ENCODE data around the gene CA5A. TPM values are rescaled to one million over a fixed set of nuclear protein-coding genes. Genes with fewer than 3 reads are reported as not detected.
A peak's percentile ranks its signal among the peaks of the same experiment; 100 is the strongest.

CA5A gene
- total and polyA plus RNA-seq, 2 of the 13 experiments (the other 11 are each of a cell fraction or from before 2014, with no cell fraction given) = 66.8 to 106 TPM

DNA sequence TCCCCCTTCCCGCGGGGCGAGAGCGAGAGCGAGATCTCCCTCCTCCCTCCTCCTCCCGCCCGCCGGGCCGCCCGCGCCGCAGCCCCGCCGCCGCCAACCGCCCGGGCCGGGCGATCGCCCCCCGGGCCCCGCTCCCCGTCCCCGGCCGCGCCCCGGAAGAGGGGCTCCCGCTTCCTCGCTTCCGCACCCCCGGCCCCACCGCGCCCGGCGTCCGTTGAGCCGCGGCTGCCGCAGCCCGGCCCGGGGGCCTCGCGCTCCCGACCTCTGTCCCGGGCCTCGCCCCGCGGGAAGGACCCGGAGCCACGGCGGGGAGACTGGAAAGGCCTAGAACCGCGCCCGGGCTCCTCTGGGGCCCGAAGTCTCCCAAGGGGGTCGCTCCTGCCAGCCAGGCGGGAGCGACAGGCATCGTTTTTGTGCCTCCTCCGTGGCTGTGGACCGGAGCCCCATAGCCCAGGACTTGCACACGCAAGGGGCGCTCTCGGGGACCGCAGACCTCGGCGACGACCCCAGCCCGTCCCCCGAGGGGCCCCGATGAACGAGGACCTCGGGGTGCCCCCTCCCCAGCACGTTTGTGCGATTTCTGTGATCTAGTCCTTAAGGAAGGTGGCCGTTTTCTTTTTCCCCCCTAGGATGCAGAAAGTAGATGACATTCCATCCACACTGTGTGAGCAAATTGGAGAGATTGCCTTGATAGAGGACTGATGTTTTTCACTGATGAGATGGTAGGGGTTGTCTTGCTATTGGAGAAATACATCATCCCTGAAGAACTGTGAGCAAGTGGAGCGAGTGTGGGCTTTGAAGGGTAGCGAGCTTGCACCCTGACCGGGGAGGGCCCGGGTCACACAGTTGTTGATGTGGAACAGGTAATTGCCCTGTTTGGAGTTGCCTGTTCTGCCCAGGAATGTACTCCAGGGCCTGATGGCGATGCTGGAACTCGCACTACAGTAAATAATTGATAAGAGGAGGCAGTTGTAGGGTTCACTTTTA, 15.5 kb upstream of the CA5A start (continued):
- TF ChIP-seq BORCS8-MEF2B (CRISPR knock-in tag; IDR thresholded peaks at IDR 0.05) = no peak
- TF ChIP-seq ZFP36 (IDR thresholded peaks at IDR 0.05; ENCODE audit: borderline replicate concordance, low read depth, low read length, partially characterized antibody) = no peak
- no peak for TF ChIP-seq CENPX (CRISPR knock-in tag; IDR thresholded peaks at IDR 0.05)
- no peak for TF ChIP-seq NCOR1 (IDR thresholded peaks at IDR 0.05; ENCODE audit: borderline replicate concordance, low read length)
- TF ChIP-seq, protein P1, sequence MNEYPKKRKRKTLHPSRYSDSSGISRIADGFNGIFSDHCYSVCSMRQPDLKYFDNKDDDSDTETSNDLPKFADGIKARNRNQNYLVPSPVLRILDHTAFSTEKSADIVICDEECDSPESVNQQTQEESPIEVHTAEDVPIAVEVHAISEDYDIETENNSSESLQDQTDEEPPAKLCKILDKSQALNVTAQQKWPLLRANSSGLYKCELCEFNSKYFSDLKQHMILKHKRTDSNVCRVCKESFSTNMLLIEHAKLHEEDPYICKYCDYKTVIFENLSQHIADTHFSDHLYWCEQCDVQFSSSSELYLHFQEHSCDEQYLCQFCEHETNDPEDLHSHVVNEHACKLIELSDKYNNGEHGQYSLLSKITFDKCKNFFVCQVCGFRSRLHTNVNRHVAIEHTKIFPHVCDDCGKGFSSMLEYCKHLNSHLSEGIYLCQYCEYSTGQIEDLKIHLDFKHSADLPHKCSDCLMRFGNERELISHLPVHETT (CRISPR knock-in tag; conservative IDR thresholded peaks at IDR 0.05) = peak; percentile 68; the same call in 1 of the 2 replicates
- TF ChIP-seq ZNF296 (CRISPR knock-in tag; conservative IDR thresholded peaks at IDR 0.05) = no peak
- TF ChIP-seq ZFP41 (CRISPR knock-in tag; IDR thresholded peaks at IDR 0.05; ENCODE audit: borderline replicate concordance) = no peak
- TF ChIP-seq, protein P2, sequence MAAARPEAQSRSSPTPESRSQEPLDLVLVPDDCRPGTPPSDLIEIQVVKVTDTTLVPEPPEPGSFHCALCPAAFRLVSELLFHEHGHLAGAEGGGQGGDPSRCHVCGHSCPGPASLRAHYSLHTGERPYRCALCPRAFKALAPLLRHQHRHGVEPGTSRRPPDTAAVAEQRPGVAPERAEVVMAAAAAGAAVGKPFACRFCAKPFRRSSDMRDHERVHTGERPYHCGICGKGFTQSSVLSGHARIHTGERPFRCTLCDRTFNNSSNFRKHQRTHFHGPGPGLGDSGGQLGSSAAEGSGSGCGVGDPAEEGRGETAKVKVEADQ (CRISPR knock-in tag; IDR thresholded peaks at IDR 0.05; ENCODE audit: borderline replicate concordance) = no peak
- TF ChIP-seq ZNF382 (CRISPR knock-in tag; IDR thresholded peaks at IDR 0.05; ENCODE audit: borderline replicate concordance) = no peak
- TF ChIP-seq, protein P3, sequence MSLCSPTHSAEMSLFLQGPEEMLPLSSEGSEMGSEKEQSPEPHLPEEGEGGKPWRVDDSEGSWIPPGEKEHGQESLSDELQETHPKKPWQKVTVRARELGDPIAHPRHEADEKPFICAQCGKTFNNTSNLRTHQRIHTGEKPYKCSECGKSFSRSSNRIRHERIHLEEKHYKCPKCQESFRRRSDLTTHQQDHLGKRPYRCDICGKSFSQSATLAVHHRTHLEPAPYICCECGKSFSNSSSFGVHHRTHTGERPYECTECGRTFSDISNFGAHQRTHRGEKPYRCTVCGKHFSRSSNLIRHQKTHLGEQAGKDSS (CRISPR knock-in tag; IDR thresholded peaks at IDR 0.05; ENCODE audit: borderline replicate concordance, low read depth) = no peak
- TF ChIP-seq ATF7-NPFF (CRISPR knock-in tag; IDR thresholded peaks at IDR 0.05; ENCODE audit: low read depth) = no peak
- TF ChIP-seq STAT5B (CRISPR knock-in tag; IDR thresholded peaks at IDR 0.05) = 0 out of 2 replicates have a peak, but pooled peaks have one; percentile 43
- TF ChIP-seq KDM2A (CRISPR knock-in tag; IDR thresholded peaks at IDR 0.05; ENCODE audit: borderline replicate concordance, low read depth) = peak; percentile 54; the same call in 1 of the 2 replicates
- no peak for TF ChIP-seq KLF12 (CRISPR knock-in tag; IDR thresholded peaks at IDR 0.05; ENCODE audit: borderline replicate concordance)
- TF ChIP-seq, protein P4, sequence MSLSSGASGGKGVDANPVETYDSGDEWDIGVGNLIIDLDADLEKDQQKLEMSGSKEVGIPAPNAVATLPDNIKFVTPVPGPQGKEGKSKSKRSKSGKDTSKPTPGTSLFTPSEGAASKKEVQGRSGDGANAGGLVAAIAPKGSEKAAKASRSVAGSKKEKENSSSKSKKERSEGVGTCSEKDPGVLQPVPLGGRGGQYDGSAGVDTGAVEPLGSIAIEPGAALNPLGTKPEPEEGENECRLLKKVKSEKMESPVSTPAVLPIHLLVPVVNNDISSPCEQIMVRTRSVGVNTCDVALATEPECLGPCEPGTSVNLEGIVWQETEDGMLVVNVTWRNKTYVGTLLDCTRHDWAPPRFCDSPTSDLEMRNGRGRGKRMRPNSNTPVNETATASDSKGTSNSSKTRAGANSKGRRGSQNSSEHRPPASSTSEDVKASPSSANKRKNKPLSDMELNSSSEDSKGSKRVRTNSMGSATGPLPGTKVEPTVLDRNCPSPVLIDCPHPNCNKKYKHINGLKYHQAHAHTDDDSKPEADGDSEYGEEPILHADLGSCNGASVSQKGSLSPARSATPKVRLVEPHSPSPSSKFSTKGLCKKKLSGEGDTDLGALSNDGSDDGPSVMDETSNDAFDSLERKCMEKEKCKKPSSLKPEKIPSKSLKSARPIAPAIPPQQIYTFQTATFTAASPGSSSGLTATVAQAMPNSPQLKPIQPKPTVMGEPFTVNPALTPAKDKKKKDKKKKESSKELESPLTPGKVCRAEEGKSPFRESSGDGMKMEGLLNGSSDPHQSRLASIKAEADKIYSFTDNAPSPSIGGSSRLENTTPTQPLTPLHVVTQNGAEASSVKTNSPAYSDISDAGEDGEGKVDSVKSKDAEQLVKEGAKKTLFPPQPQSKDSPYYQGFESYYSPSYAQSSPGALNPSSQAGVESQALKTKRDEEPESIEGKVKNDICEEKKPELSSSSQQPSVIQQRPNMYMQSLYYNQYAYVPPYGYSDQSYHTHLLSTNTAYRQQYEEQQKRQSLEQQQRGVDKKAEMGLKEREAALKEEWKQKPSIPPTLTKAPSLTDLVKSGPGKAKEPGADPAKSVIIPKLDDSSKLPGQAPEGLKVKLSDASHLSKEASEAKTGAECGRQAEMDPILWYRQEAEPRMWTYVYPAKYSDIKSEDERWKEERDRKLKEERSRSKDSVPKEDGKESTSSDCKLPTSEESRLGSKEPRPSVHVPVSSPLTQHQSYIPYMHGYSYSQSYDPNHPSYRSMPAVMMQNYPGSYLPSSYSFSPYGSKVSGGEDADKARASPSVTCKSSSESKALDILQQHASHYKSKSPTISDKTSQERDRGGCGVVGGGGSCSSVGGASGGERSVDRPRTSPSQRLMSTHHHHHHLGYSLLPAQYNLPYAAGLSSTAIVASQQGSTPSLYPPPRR (CRISPR knock-in tag; IDR thresholded peaks at IDR 0.05; ENCODE audit: borderline replicate concordance) = no peak
- TF ChIP-seq PHF5A (CRISPR knock-in tag; IDR thresholded peaks at IDR 0.05; ENCODE audit: low read depth, unreplicated experiment) = no peak
- no peak for TF ChIP-seq PHB2 (IDR thresholded peaks at IDR 0.05; ENCODE audit: partially characterized antibody)
- TF ChIP-seq, protein P5, sequence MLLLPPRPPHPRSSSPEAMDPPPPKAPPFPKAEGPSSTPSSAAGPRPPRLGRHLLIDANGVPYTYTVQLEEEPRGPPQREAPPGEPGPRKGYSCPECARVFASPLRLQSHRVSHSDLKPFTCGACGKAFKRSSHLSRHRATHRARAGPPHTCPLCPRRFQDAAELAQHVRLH (CRISPR knock-in tag; IDR thresholded peaks at IDR 0.05; ENCODE audit: borderline replicate concordance, low read depth) = no peak
- peak; percentile 4; the same call in 1 of the 2 replicates for TF ChIP-seq ZNF441 (CRISPR knock-in tag; IDR thresholded peaks at IDR 0.05; ENCODE audit: borderline replicate concordance)
